ENCODE measurements around the gene ANO6. TPM values are rescaled to one million over a fixed set of nuclear protein-coding genes. Genes with fewer than 3 reads are reported as not detected.

ANO6 gene
- total and polyA plus RNA-seq, 11 donors: 9.0 to 57.2 (median 46.0) TPM

DNA sequence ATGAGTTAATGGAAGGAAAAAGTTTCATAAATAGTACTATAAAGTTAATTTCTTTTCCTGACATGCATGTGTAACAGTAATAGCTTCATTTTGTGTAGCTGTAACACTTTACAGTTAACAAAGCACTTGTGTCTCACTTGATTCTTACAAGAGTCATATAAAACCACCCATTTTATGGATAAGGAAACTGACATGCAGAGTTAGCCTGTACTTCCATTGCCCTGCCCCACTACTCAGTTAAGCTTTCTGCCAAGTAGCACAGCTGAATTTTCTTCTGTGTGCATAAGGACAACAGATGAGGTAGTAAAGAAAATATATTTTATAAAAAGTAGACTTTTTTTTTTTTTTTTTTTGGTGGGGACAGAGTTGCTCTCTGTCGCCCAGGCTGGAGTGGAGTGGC is 32.2 kb downstream of the ANO6 start:
- H3K27me3 ChIP-seq: no peaks in the 10 kb centered on the region
- ATAC-seq: no peak
- TF ChIP-seq, protein P1, sequence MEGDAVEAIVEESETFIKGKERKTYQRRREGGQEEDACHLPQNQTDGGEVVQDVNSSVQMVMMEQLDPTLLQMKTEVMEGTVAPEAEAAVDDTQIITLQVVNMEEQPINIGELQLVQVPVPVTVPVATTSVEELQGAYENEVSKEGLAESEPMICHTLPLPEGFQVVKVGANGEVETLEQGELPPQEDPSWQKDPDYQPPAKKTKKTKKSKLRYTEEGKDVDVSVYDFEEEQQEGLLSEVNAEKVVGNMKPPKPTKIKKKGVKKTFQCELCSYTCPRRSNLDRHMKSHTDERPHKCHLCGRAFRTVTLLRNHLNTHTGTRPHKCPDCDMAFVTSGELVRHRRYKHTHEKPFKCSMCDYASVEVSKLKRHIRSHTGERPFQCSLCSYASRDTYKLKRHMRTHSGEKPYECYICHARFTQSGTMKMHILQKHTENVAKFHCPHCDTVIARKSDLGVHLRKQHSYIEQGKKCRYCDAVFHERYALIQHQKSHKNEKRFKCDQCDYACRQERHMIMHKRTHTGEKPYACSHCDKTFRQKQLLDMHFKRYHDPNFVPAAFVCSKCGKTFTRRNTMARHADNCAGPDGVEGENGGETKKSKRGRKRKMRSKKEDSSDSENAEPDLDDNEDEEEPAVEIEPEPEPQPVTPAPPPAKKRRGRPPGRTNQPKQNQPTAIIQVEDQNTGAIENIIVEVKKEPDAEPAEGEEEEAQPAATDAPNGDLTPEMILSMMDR (IDR thresholded peaks at IDR 0.05): no peak
- no peak for TF ChIP-seq POLR2A (IDR thresholded peaks at IDR 0.05)
- no peaks in the 10 kb centered on the region for H3K9me3 ChIP-seq
- H3K4me3 ChIP-seq: no peak overlapping the region
- peaks cover 0 to 26% (median 0%) of the 10 kb centered on the region in 12 donors for H3K4me1 ChIP-seq
- H3K27ac ChIP-seq: no peak overlapping the region
- 93 to 100% (median 100%) methylated on average over 1 of the region's 1 CpG for WGBS, 4 donors
- intact Hi-C loops (cut with DNase I): no loop called here
- DNase-seq: no peak
- peaks cover 0 to 4% (median 0%) of the 10 kb centered on the region in 9 donors for H3K36me3 ChIP-seq

DNA sequence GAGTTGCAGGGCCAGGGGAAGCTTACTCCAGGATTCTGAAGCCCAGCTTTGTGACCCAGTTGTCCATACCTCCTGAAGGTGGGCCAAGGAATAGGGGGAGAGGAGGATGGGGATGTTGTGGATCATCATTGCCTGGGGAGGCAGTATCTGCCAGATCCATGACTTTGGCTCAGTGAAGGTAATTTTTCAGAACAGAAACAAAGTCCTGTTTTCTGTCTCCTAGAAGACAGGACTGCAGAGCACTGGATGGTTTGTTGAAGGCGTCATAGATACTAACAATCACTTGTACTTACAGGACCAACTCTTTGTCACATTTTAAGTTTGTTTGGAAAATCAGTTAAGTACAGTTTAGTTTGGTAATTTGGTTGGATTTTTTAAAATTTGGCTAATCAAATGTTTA is 38.4 kb downstream of the ANO6 start:
- no peak for TF ChIP-seq POLR2A (IDR thresholded peaks at IDR 0.05)
- TF ChIP-seq, protein P1 (IDR thresholded peaks at IDR 0.05): no peak
- no peaks in the 10 kb centered on the region for H3K27me3 ChIP-seq

GRCh38 chr12:45256721-45257120 is 40.8 kb downstream of the ANO6 start:
- ATAC-seq: no peak
- no peak for DNase-seq
- TF ChIP-seq POLR2A (IDR thresholded peaks at IDR 0.05): no peak
- TF ChIP-seq, protein P1 (IDR thresholded peaks at IDR 0.05): no peak
- intact Hi-C loops (cut with DNase I): loop anchor here in 1 of 10 donors (5.0 kb wide), 1 partner anchor 39 kb away; the partner anchor contains the start of gene ANO6
- H3K27me3 ChIP-seq: no peaks in the 10 kb centered on the region
- H3K4me3 ChIP-seq: no peak overlapping the region
- H3K9me3 ChIP-seq: no peaks in the 10 kb centered on the region
- no peaks in the 10 kb centered on the region for H3K36me3 ChIP-seq
- peaks cover 3 to 56% (median 27%) of the 10 kb centered on the region in 12 donors for H3K4me1 ChIP-seq
- H3K27ac ChIP-seq: no peak overlapping the region

More for the DNA sequence above, 38.4 kb downstream of the ANO6 start:
- H3K4me1 ChIP-seq: peaks cover 0 to 36% (median 11%) of the 10 kb centered on the region in 12 donors
- DNase-seq (no peak), ATAC-seq (no peak)
- H3K9me3 ChIP-seq: no peaks in the 10 kb centered on the region
- WGBS, 4 donors: 73 to 88% (median 81%) methylated on average over 1 of the region's 1 CpG
- H3K27ac ChIP-seq: no peak overlapping the region
- H3K36me3 ChIP-seq: peaks cover 0 to 4% (median 0%) of the 10 kb centered on the region in 9 donors
- H3K4me3 ChIP-seq: no peak overlapping the region
- intact Hi-C loops (cut with DNase I): no loop called here

- Histone ChIP-seq H3K27me3 (no peaks in the 10 kb centered on the region), H3K27ac (no peak overlapping the region), H3K9me3 (no peaks in the 10 kb centered on the region), H3K36me3 (no peaks in the 10 kb centered on the region), H3K4me1 (peaks cover 3 to 56% (median 27%) of the 10 kb centered on the region in 12 donors), H3K4me3 (no peak overlapping the region)
- DNase-seq (no peak), ATAC-seq (peak in 2 of 4 donors; percentile 30 to 52)
- TF ChIP-seq, protein P1 (IDR thresholded peaks at IDR 0.05): no peak
- no peak for TF ChIP-seq POLR2A (IDR thresholded peaks at IDR 0.05)
- 73 to 82% (median 78%) methylated on average over 6 of the region's 6 CpGs for WGBS, 4 donors
- intact Hi-C loops (cut with DNase I): loop anchor here in 1 of 10 donors (5.0 kb wide), 1 partner anchor 40 kb away; the partner anchor contains the start of gene ANO6
Observed at GRCh38 chr12:45257185-45257930, 41.5 kb downstream of the ANO6 start.
